ENCODE measurements around the gene CDKN1B. TPM values are rescaled to one million over a fixed set of nuclear protein-coding genes. Genes with fewer than 3 reads are reported as not detected.
A peak's percentile ranks its signal among the peaks of the same experiment; 100 is the strongest.

Gene CDKN1B
- total RNA-seq, result 100 to 1,000 TPM; 352 TPM
- 235 TPM for polyA plus RNA-seq (2013, experiment 1 of 2)
- 253 TPM for polyA plus RNA-seq (2013, experiment 2 of 2)
- total RNA-seq, result 28.4 to 959 (median 395) reads per million in 172 experiments

GRCh38 chr12:12716793-12717585 is at the start of gene CDKN1B:
CDKN1B (plus strand) TSS chr12:12717368; CDS start chr12:12717840, 472 bp downstream.
- peak; percentile 75 to 95 (median 84) for DNase-seq
- H3K9me3 Mint-ChIP-seq, result no peaks in the 10 kb centered on the region
- H3K9me3 ChIP-seq (ENCODE audit: control insufficient read depth in 1 of 2, insufficient read depth in 1 of 2, low read length in 2 of 2), result no peaks in the 10 kb centered on the region
- peak within 1 kb of the TSS; percentile 97 for H3K4me3 ChIP-seq (ENCODE audit: low read length)
- H3K27me3 ChIP-seq (ENCODE audit: control insufficient read depth in 1 of 2, insufficient read depth in 2 of 2, low read length in 2 of 2), result no peaks in the 10 kb centered on the region
- H3K27ac ChIP-seq (ENCODE audit: low read depth in 1 of 2, low read length in 2 of 2), result peak within 1 kb of the TSS; percentile 88 to 97
- H3K4me3 Mint-ChIP-seq, result peak within 1 kb of the TSS; percentile 99
- peak; percentile 56 for ATAC-seq (ENCODE audit: poor library complexity)
- intact Hi-C loops (cut with DNase I, micrococcal nuclease), result loop anchor here (1.0 to 5.0 kb wide), 4 partner anchors 8 to 385 kb away; partner anchors contain the start of genes DUSP16 (in 1 of the 2) and GSG1 (in 1 of the 2)
- peaks cover 40% of the 10 kb centered on the region for H3K36me3 ChIP-seq (ENCODE audit: insufficient read depth, low read length)
- H3K27ac Mint-ChIP-seq, result peak within 1 kb of the TSS; percentile 95
- peaks cover 75% of the 10 kb centered on the region for H3K36me3 Mint-ChIP-seq (ENCODE audit: low read depth)
- ChIA-PET CTCF (interaction anchor here (0.8 to 2.4 kb wide), 10 partner anchors 8 to 390 kb away, joined by 3 to 13 read pairs (median 4); partner anchors contain the start of gene BORCS5), POLR2A (interaction anchor here (0.9 to 16.3 kb wide), 32 partner anchors 8 to 1171 kb away, joined by 3 to 441 read pairs (median 8); partner anchors contain the start of genes BORCS5, CREBL2, DUSP16 and GPR19)
- no peaks in the 10 kb centered on the region for H3K27me3 Mint-ChIP-seq
- H3K4me1 ChIP-seq (ENCODE audit: insufficient read depth, low read length), result peaks cover 38% of the 10 kb centered on the region
- H3K4me1 Mint-ChIP-seq (ENCODE audit: low read depth), result peaks cover 69% of the 10 kb centered on the region
- TF ChIP-seq, protein P1, sequence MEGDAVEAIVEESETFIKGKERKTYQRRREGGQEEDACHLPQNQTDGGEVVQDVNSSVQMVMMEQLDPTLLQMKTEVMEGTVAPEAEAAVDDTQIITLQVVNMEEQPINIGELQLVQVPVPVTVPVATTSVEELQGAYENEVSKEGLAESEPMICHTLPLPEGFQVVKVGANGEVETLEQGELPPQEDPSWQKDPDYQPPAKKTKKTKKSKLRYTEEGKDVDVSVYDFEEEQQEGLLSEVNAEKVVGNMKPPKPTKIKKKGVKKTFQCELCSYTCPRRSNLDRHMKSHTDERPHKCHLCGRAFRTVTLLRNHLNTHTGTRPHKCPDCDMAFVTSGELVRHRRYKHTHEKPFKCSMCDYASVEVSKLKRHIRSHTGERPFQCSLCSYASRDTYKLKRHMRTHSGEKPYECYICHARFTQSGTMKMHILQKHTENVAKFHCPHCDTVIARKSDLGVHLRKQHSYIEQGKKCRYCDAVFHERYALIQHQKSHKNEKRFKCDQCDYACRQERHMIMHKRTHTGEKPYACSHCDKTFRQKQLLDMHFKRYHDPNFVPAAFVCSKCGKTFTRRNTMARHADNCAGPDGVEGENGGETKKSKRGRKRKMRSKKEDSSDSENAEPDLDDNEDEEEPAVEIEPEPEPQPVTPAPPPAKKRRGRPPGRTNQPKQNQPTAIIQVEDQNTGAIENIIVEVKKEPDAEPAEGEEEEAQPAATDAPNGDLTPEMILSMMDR (IDR thresholded peaks at IDR 0.05), result no peak

GRCh38 chr12:12668005-12668404 is 49.2 kb upstream of the CDKN1B start:
- Histone ChIP-seq H3K4me3 (ENCODE audit: low read length) (no peak overlapping the region), H3K27ac (ENCODE audit: low read depth in 1 of 2, low read length in 2 of 2) (no peak overlapping the region), H3K27me3 (ENCODE audit: control insufficient read depth in 1 of 2, insufficient read depth in 2 of 2, low read length in 2 of 2) (no peaks in the 10 kb centered on the region), H3K36me3 (ENCODE audit: insufficient read depth, low read length) (no peaks in the 10 kb centered on the region), H3K4me1 (ENCODE audit: insufficient read depth, low read length) (no peaks in the 10 kb centered on the region), H3K9me3 (ENCODE audit: control insufficient read depth in 1 of 2, insufficient read depth in 1 of 2, low read length in 2 of 2) (no peaks in the 10 kb centered on the region)
- ATAC-seq (ENCODE audit: poor library complexity) (no peak), DNase-seq (no peak)
- no peaks in the 10 kb centered on the region for H3K9me3 Mint-ChIP-seq
- no peak overlapping the region for H3K4me3 Mint-ChIP-seq
- no peaks in the 10 kb centered on the region for H3K4me1 Mint-ChIP-seq (ENCODE audit: low read depth)
- intact Hi-C loops (cut with DNase I, micrococcal nuclease), result no loop called here
- TF ChIP-seq, protein P1 (IDR thresholded peaks at IDR 0.05), result no peak
- no peak overlapping the region for H3K27ac Mint-ChIP-seq
- no peaks in the 10 kb centered on the region for H3K36me3 Mint-ChIP-seq (ENCODE audit: low read depth)
- H3K27me3 Mint-ChIP-seq, result no peaks in the 10 kb centered on the region
- CTCF ChIA-PET, result no interaction called here
- POLR2A ChIA-PET, result interaction anchor here (0.6 to 1.1 kb wide), 2 partner anchors 8 kb away, joined by 3 to 4 read pairs; no protein-coding TSS in a partner anchor

- no peak overlapping the region for H3K27ac Mint-ChIP-seq
- no peaks in the 10 kb centered on the region for H3K9me3 Mint-ChIP-seq
- Histone ChIP-seq H3K4me1 (ENCODE audit: insufficient read depth, low read length) (no peaks in the 10 kb centered on the region), H3K9me3 (ENCODE audit: control insufficient read depth in 1 of 2, insufficient read depth in 1 of 2, low read length in 2 of 2) (no peaks in the 10 kb centered on the region), H3K27ac (ENCODE audit: low read depth in 1 of 2, low read length in 2 of 2) (no peak overlapping the region), H3K36me3 (ENCODE audit: insufficient read depth, low read length) (no peaks in the 10 kb centered on the region), H3K27me3 (ENCODE audit: control insufficient read depth in 1 of 2, insufficient read depth in 2 of 2, low read length in 2 of 2) (no peaks in the 10 kb centered on the region), H3K4me3 (ENCODE audit: low read length) (no peak overlapping the region)
- TF ChIP-seq, protein P1 (IDR thresholded peaks at IDR 0.05), result no peak
- H3K4me3 Mint-ChIP-seq, result no peak overlapping the region
- no peaks in the 10 kb centered on the region for H3K36me3 Mint-ChIP-seq (ENCODE audit: low read depth)
- H3K4me1 Mint-ChIP-seq (ENCODE audit: low read depth), result no peaks in the 10 kb centered on the region
- intact Hi-C loops (cut with DNase I, micrococcal nuclease), result no loop called here
- CTCF ChIA-PET, result no interaction called here
- ATAC-seq (ENCODE audit: poor library complexity), result no peak
- POLR2A ChIA-PET, result no interaction called here
- DNase-seq, result no peak
- H3K27me3 Mint-ChIP-seq, result no peaks in the 10 kb centered on the region
Observed at GRCh38 chr12:12669020-12669419, 48.1 kb upstream of the CDKN1B start.

Data from CD4-positive, alpha-beta T cell (primary cell).